K562 (cell line): ENCODE data around the gene RYR1. TPM values are rescaled to one million over a fixed set of nuclear protein-coding genes. Genes with fewer than 3 reads are reported as not detected.

Experiments
- ATAC-seq: fragments of 200-7000 bp; cut with Tn5 transposase; 3 replicates; pipeline ENCODE4 v1.9.1; 2020; ENCODE audit warnings: moderate library complexity
- BruUV-seq: library from RNA; stranded (reverse); fragments of 400-500 nt; replicated peaks from 2 replicates; lab custom pipeline; 2021; lab: Mats Ljungman, UMichigan
- CTCF ChIA-PET: fragments of 300-600 bp; formaldehyde crosslinking; extraction: SDS; loops from one replicate; lab custom pipeline; 2021; ENCODE audit warnings: low intra/inter-chr PET ratio; lab: Yijun Ruan, JAX
- POLR2A ChIA-PET: fragments of 300-600, 350-650 bp; sonication (Branson Sonifier 250); formaldehyde crosslinking; extraction: SDS; loops from one replicate; lab custom pipeline; 2021; ENCODE audit warnings: antibody characterized with exemption, inconsistent platforms; lab: Yijun Ruan, JAX
- DNase-seq, 4 experiments: peaks; one replicate each; pipeline versions ENCODE4 v3.0.0 to v3.0.0-alpha.2; 2011 to 2018; ENCODE audit warnings: low spot score in 3 of 4, mixed read lengths in 3 of 4; ENCODE audit errors: extremely low read depth in 1 of 4
- FAIRE-seq: peaks from 2 replicates; lab custom pipeline; 2011; peaks lifted over from hg19 to GRCh38; lab: Jason Lieb, UNC
- H2AFZ ChIP-seq: 2 replicates; pipeline ENCODE4 v1.6.0; 2011; ENCODE audit warnings: low read depth, low read length, control low read depth, inconsistent platforms
- H3K27ac ChIP-seq: fragments of 200-600 bp; 3 replicates; pipeline ENCODE4 v1.8.0; 2011; ENCODE audit warnings: low read depth, mild to moderate bottlenecking, control low read depth, inconsistent platforms, low read length, moderate library complexity, mixed read lengths; ENCODE audit errors: extremely low read depth
- H3K27me3 ChIP-seq, 2 experiments: fragments of 300-600 bp in 1 of 2; 2 replicates in 1 of 2; 3 replicates in 1 of 2; pipeline versions ENCODE4 v1.6.0 to v1.8.0; 2011; ENCODE audit warnings: inconsistent platforms in 2 of 2, low read length in 2 of 2, mild to moderate bottlenecking in 1 of 2, mixed read lengths in 1 of 2, moderate library complexity in 1 of 2; ENCODE audit not compliant: control insufficient read depth in 2 of 2, insufficient read depth in 2 of 2
- H3K36me3 ChIP-seq: fragments of 300-600 bp; 3 replicates; pipeline ENCODE4 v1.8.0; 2011; ENCODE audit warnings: mild to moderate bottlenecking, low read length, inconsistent platforms; ENCODE audit not compliant: control insufficient read depth, insufficient read depth
- H3K4me1 ChIP-seq, 2 experiments: fragments of 200-600 bp in 1 of 2; replicated peaks in 1 of 2; 2 replicates in 1 of 2; 3 replicates in 1 of 2; pipeline versions ENCODE4 v1.5.1 to v1.8.0; 2011; ENCODE audit warnings: inconsistent platforms in 2 of 2, low read length in 2 of 2, mild to moderate bottlenecking in 1 of 2, mixed read lengths in 1 of 2, moderate library complexity in 1 of 2; ENCODE audit not compliant: control insufficient read depth in 2 of 2, insufficient read depth in 2 of 2
- H3K4me2 ChIP-seq: 2 replicates; pipeline ENCODE4 v1.6.1; 2011; ENCODE audit warnings: low read length, control low read depth, inconsistent platforms, mixed read lengths; ENCODE audit not compliant: insufficient read depth
- H3K4me3 ChIP-seq: fragments of 200-600 bp; sonication (generic), shearing (Covaris generic); 2 replicates; pipeline ENCODE4 v1.5.1; 2016; ENCODE audit warnings: control low read depth, inconsistent platforms
- H3K79me2 ChIP-seq: fragments of 200-600 bp; 3 replicates; pipeline ENCODE4 v1.8.0; 2011; ENCODE audit warnings: low read length, inconsistent platforms; ENCODE audit not compliant: control insufficient read depth, insufficient read depth
- H3K9ac ChIP-seq, 2 experiments: 2 replicates each; pipeline versions ENCODE4 v1.6.0 to v1.6.1; 2011; ENCODE audit warnings: low read depth in 2 of 2, low read length in 2 of 2, control low read depth in 1 of 2, inconsistent platforms in 1 of 2, mild to moderate bottlenecking in 1 of 2, mixed read lengths in 1 of 2; ENCODE audit not compliant: insufficient read depth in 1 of 2
- H3K9me1 ChIP-seq: one replicate; pipeline ENCODE4 v1.6.0; 2011; ENCODE audit warnings: inconsistent platforms, mild to moderate bottlenecking, low read length, moderate library complexity; ENCODE audit not compliant: control insufficient read depth, insufficient read depth
- H3K9me3 ChIP-seq: replicated peaks from 2 replicates; pipeline ENCODE4 v1.5.1; 2011; ENCODE audit warnings: low read depth, low read length, inconsistent platforms; ENCODE audit not compliant: control insufficient read depth, insufficient read depth
- H4K20me1 ChIP-seq: replicated peaks from 2 replicates; pipeline ENCODE4 v1.6.1; 2011; ENCODE audit warnings: low read length, inconsistent platforms, mixed read lengths; ENCODE audit not compliant: control insufficient read depth, insufficient read depth
- CBX3 ChIP-seq, 2 experiments: IDR thresholded peaks; 1 replicate in 1 of 2; 2 replicates in 1 of 2; pipeline ENCODE4 v1.6.1; 2012; ENCODE audit warnings: inconsistent platforms in 2 of 2, low read length in 2 of 2, borderline replicate concordance in 1 of 2, control low read depth in 1 of 2
- CHD7 ChIP-seq: fragments of 200-600 bp; sonication (generic); IDR thresholded peaks from one replicate; pipeline ENCODE4 v1.6.1; 2012; ENCODE audit warnings: mild to moderate bottlenecking, low read depth, low read length, inconsistent platforms
- FOXO4 ChIP-seq: fragments of 450-650 bp; formaldehyde crosslinking; IDR thresholded peaks from 2 replicates; pipeline ENCODE4 v1.4.0; 2020; ENCODE audit warnings: mild to moderate bottlenecking, moderate library complexity
- WGBS: fragments of 100-300 bp; shearing (Covaris generic); methylation state at CpG from one replicate; pipeline ENCODE4 v1.1.6; 2016; ENCODE audit warnings: low coverage, mixed read lengths; ENCODE audit not compliant: insufficient coverage; ENCODE audit errors: missing lambda C conversion rate; 5-methylcytosine and 5-hydroxymethylcytosine counted together
- in situ Hi-C: fragments of 300-500 bp; cut with MboI; formaldehyde crosslinking; loops from 4 replicates; pipeline ENCODE4 v1.15.0; 2018; ENCODE audit warnings: inconsistent platforms, mixed read lengths
- intact Hi-C: fragments of 100-400 bp; cut with micrococcal nuclease; formaldehyde crosslinking; loops from 2 replicates; pipeline ENCODE4 v1.14.2; 2022
- polyA plus RNA-seq, 8 experiments: library from polyadenylated mRNA; depleted of rRNA in 4 of 8; stranded (reverse) in 5 of 8; unstranded in 3 of 8; fragments of >200 nt; fragmentation: Nextera tagmentation in 2 of 8; fragmentation: Illumina TruSeq in 1 of 8; extraction: Ambion mirVana in 2 of 8; extraction: Trizol in 1 of 8; gene quantifications; 2 replicates each; pipeline versions ENCODE4 v1.2.1 to v1.2.3, GENCODE V29; 2011 to 2014; ENCODE audit warnings: inconsistent platforms in 1 of 8, missing spikeins in 1 of 8
- total RNA-seq, 7 experiments: library from RNA; depleted of rRNA in 6 of 7; stranded (reverse); fragments of >200 nt in 6 of 7; fragmentation: Illumina TruSeq in 2 of 7; extraction: Trizol in 2 of 7; gene quantifications; 2 replicates each; pipeline versions ENCODE4 v1.2.1 to v1.2.3, GENCODE V29; 2011 to 2021; ENCODE audit warnings: low replicate concordance in 1 of 7
- TF ChIP-seq, protein P1 (sequence below): fragments of 250-450 bp; sonication (Bioruptor Pico); IDR thresholded peaks from 2 replicates; pipeline ENCODE4 v1.5.0; 2020; ENCODE audit warnings: mild to moderate bottlenecking, borderline replicate concordance
- TF ChIP-seq, protein P2 (sequence below): fragments of 250-450 bp; sonication (Bioruptor Pico); IDR thresholded peaks from 2 replicates; pipeline ENCODE4 v1.8.0; 2022; ENCODE audit warnings: moderate library complexity, mild to moderate bottlenecking, inconsistent platforms

Gene RYR1
- total and polyA plus RNA-seq, 9 of the 15 experiments (the other 6 are each of a cell fraction or from before 2014, with no cell fraction given), result 0.11 to 7.4 (median 3.7) TPM

DNA sequence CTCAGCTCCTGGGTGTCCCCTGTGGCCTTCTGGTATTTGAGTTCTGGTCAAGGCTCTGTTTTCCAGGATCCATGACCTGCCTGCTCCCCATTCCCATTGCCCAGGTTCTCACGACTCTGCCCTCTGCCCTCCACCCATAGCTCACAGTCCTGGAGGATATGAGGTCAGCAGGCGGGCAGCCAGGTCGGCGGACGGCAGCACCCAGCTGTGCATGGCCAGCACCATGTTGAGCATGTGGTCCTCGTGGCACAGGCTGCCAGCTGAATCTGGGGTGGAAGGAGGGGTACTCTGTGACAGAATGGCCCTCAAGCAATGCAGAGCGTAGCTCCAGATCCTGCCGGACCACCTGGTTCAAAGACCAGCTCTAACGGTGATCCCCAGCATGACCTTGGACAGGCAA, 12.6 kb upstream of the RYR1 start:
- Histone ChIP-seq H3K9me1 (no peaks in the 10 kb centered on the region), H3K27me3 (no peaks in the 10 kb centered on the region), H3K4me1 (peaks cover 25 to 40% of the 10 kb centered on the region in 2 experiments), H3K9me3 (no peaks in the 10 kb centered on the region), H2AFZ (no peak overlapping the region), H3K4me2 (no peak overlapping the region), H3K9ac (no peak overlapping the region), H3K79me2 (peaks cover 4% of the 10 kb centered on the region; the same call in 1 of the 3 replicates), H4K20me1 (no peaks in the 10 kb centered on the region), H3K4me3 (no peak overlapping the region), H3K36me3 (no peaks in the 10 kb centered on the region), H3K27ac (no peak overlapping the region)
- POLR2A ChIA-PET, result interaction anchor here (0.6 to 0.7 kb wide), 4 partner anchors 22 to 165 kb away, joined by 3 to 4 read pairs (median 4); no protein-coding TSS in a partner anchor
- ATAC-seq (no peak), FAIRE-seq (no peak), DNase-seq (no peak)
- BruUV-seq, result no TSS peak
- intact Hi-C loops, result no loop called here
- CTCF ChIA-PET, result no interaction called here
- WGBS, result 76% methylated on average over 9 of the region's 9 CpGs
- in situ Hi-C loops, result no loop called here
- TF ChIP-seq, protein P1, sequence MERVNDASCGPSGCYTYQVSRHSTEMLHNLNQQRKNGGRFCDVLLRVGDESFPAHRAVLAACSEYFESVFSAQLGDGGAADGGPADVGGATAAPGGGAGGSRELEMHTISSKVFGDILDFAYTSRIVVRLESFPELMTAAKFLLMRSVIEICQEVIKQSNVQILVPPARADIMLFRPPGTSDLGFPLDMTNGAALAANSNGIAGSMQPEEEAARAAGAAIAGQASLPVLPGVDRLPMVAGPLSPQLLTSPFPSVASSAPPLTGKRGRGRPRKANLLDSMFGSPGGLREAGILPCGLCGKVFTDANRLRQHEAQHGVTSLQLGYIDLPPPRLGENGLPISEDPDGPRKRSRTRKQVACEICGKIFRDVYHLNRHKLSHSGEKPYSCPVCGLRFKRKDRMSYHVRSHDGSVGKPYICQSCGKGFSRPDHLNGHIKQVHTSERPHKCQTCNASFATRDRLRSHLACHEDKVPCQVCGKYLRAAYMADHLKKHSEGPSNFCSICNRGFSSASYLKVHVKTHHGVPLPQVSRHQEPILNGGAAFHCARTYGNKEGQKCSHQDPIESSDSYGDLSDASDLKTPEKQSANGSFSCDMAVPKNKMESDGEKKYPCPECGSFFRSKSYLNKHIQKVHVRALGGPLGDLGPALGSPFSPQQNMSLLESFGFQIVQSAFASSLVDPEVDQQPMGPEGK, result no peak
- TF ChIP-seq CHD7 (no peak), FOXO4 (CRISPR knock-in tag) (no peak), CBX3 (IDR thresholded peaks at IDR 0.05; ENCODE audit: borderline replicate concordance in 1 of 2, low read length in 2 of 2) (no peak)
- TF ChIP-seq, protein P2, sequence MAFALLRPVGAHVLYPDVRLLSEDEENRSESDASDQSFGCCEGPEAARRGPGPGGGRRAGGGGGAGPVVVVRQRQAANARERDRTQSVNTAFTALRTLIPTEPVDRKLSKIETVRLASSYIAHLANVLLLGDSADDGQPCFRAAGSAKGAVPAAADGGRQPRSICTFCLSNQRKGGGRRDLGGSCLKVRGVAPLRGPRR (CRISPR knock-in tag), result no peak
